NCI-H524 (cell line): ENCODE data around the gene ASTN2.
A peak's percentile ranks its signal among the peaks of the same experiment; 100 is the strongest.

ENCODE experiments used
- DNase-seq, 2 experiments: peaks; one replicate each; lab custom pipeline; 2025; lab: John Stamatoyannopoulos, UW

ASTN2 gene

DNA sequence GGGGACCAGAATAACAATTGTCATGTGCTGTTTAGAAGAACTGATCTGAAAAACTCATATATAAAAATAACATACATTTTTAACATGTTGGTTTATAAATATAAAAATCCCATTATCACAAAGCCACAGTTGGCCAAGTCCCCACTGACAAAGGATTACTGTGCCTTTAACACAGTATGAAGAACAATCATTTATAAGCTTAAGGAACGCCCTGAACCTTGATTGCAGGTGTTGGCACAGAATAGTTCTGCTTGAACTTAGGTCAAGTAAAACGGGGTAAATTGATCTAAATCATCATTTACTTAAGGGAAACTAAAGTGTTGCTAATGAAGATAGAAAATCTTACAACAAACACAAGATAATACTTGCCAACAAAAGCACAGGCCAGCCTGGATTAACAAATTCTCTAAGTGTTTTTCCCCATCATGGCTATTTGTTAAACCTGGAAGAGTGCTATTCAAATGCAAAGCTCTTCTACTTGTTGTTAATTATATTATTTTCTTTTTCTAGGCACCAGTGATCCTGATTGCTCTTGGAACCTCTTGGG is 46.1 kb downstream of the ASTN2 start:
- DNase-seq, result no peak

DNA sequence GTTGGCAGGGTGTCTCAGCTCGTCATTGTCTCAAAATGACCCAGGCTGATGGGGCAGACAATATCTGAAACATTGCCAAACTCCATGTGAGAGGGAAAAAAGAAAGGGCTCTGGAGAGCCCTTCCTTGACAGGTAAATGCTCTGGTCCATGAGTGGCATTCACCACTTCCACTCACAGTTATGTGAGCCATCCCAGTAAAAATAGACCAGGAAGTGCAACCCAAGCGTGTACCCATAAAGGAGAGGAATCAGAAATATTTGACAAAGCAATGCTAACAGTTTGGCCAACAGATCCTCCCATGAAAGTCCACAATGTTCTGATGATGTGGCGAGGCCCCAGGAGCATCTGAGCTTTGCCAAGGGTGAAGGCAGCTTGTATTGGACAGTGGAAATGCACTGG is 49.4 kb downstream of the ASTN2 start:
- DNase-seq, result no peak

DNA sequence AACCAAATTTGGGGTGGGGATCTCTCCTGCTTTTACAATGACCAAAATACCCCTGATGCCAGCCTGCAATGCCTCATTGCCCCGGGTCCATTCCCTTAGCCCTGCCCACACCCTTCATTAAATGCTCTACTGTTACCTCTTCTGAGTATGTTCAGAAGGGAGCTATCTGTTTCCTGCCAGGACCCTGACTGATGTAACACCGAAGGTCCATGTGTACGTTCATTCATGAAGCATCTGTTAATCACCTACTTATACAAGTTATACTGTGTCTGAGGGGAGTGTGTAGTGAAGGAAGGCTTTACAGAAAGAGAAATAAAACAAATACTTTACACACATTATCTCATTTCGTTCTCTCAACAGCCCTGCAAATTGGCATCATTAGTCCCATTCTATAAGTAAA is 51.9 kb downstream of the ASTN2 start:
- no peak for DNase-seq

DNA sequence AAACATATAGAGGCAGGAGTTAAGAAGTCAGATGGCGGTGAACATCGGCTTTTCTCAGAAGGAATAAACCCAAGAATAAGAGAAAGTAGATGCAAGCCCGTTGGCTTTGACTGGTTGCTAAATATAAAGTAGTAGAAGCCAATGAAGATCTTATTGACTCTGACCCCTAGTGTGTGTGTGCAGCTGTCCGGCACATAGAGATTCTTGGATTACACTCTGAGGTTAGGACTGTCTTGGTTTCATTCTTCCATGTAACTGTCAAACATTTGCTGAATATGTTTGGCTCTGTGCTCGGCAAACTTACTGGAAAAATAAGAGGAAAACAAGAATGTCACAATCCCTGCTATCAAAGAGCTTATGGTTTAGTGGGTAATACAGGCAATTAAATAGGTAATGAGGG is 54.9 kb downstream of the ASTN2 start:
- no peak for DNase-seq

DNA sequence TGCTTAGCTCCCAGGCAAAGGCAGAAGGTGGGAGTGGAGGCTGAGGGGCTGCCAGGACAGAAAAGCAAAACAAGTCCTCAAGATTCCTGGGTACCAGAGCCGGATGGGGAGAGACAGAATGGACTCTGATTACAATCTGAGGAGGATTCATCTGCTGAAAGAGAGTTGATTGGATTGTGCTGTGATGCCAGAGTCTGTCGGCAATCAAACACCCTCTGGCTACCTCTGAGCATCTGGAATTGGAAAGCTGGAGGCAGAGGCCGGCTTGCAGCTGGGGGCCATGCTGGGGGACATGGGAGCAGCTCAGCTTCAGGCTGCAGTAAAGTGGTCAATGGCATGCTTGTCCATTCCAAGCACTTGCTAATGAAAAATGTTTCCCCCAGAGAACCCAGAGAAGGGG is 59.3 kb downstream of the ASTN2 start:
- DNase-seq, result peak in 1 of 2 experiments; percentile 58

DNA sequence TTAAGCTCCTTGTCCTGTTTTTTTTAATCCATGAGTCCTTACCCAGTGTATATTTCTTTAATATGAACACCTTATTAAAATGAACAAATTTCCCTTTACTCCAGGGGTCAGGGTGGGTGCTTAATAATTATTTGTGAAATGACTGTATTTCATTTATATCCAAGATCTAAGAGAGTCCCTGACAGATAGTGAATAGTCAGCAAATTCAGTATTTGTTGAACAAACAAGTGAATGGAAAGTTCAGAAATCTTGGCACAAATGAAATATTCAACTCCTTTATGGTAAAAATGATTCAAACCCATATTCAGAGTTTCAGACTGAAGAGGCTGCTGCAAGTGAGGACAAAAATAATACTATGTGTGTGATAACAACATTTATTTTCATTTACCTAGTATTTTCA is 59.9 kb downstream of the ASTN2 start:
- no peak for DNase-seq

DNA sequence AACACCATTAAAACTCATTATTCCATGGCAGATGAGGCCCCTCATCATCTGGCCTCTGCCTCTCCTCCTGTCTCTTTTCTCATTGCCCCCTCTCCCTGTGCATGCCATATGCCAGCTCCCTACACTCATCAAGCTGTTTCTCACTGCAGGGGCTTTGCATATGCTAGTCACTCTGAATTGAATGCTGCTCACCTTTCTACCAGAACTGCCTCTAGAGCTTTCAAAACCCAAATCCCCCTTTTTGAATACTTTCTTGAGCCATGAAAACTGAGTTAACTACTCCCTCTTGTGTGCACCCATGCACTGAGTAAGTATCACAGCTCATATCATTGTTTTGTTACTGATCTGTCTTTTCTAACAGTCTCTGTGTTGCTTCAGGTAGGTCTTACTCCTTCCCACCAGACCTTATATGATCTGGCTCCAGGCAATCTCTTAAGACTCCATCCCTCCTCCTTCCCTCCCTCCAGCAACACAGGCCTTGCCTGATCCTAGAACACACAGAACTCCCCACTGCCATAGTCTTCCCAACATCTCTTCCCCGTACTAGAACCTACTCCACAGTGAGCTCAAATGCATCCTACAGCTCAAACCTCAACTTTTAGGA is 60.5 kb downstream of the ASTN2 start:
- DNase-seq, result peak; percentile 73 to 93

DNA sequence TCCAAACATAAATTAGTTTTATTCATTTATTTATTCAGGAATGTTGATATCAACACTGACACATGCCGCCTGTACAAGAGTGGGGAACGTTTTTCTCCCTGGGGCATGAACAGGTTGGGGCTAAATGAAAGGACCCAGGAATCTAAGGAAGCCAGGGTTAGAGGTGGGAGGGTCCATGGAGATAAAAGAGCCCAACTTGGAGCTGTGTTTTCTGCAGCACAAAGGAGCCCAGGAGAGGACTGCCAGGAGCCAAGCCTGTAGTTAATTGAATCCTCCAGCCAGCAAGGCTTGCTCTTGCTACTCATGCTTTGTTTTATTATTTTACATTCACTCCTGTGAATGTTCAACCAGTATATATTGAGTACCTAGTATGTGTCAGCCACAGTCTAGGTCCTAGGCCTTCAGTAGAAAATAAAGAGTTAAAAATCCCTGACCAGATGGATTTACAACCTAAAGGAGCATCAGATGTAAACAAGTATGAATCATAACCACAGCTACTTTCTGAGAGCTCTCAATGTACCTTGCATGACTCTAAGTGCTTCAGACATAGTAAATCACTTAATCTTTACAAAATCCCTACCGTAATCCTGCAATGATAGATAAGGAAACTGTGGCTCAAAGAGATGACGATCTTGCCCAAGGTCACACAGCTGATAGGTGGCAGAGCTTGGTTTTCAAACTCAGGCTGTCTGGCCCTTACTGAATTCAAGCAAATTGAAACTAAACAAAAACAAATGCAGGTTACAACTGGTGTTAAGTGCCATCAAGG is 69.8 kb downstream of the ASTN2 start:
- peak; percentile 9 to 69 for DNase-seq

DNA sequence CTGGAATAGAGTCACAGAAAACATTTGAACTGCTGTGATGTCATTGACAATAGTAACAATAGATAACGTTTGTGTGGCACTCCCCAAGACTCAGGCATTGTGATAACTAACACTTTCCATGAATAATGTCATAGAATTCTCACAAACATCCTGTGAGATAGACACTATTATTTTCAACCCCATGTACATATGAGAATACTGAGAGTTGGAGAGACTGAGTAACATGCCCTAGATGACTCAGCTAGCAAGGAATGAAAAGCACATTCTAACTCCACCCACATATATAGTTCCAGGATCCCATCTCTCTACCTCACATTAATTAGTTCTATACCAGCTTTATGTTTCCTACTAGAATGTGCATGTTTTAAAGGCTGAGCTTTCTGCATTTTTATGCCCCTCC is 71.4 kb downstream of the ASTN2 start:
- DNase-seq, result no peak

DNA sequence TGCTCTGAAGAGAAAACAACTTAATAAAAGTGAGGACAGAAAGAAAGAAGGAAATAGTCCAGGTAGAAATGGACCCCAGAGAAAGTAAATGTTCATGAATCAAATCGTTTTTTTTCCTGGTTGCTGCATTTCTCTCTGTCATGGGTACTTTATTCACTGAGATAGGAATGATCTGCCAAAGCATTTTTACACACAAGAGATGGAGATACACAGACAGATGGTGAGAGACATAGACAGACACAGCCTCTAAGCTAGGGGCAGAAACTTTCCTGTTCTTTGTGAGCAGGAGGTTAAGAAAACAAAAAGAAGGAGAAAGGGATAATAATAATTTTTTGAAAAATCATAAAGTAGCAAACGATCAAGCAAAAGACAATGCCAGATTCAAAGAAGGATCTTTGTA is 73.7 kb downstream of the ASTN2 start:
- no peak for DNase-seq

DNA sequence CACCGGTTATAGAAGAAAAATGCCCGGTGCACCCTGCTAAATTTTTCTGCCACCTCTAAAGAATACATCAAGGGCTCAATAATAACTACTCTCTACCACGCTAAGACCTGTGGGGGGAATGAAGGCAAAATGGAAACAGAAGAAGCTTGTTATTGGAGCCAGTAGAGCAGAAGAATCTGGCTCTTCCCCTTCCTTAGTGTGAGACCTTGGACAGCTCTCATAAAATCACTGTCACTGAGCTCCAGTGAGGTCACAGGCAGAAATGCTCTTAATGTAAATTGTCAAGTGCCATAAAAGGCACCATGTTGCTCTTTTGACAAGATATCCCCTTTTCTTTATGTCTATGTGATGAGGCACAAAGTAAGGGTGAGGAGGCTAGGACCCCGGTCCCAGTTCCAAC is 74.4 kb downstream of the ASTN2 start:
- DNase-seq, result no peak

DNA sequence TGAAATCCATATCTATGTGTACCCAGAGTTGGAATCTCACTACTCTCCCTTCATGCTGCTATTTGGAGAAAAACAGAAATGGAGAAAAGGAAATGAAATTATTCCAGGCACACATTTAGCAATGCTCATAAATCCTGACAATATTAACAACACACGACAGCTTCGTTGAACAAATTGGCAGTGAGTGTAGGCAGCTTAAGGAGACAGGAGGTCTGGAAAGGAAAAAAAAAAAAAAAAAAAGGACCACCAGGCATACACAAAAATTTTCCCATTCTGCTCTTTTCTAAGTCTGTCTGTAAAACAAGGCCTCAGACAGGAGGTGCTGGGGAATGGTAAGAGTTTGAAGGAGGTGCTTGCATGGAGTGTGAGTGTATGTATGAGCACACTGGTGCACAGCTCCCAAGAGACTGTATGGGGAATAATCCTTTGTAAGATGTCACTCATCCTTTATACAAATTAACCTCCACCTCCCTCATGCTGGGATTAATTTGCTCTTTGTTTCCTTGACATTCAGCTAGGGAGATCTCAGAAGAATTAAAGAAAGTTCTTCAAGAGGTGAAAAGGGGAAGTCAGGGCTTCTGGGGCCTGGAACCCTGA is 78.9 kb downstream of the ASTN2 start:
- DNase-seq, result peak; percentile 77 to 93

DNA sequence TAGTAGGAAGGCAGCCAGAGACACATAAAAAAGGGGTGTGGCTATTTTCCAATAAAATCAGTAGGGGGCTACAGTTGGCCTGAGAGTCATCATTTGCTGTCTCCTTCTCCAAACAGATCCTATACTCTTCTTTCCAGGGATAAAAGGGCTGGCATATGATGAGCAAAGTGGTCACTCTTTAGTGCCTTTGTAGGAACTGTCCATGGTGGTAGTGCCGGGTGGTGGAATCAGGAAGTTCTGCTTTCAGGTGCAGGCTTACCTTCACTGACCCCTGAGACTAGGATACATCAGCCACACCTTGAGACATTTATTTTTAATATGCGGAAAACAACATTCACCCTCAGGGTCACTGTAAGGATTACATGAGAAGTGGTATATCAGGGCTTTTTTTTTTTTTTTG is 80.8 kb downstream of the ASTN2 start:
- no peak for DNase-seq

DNA sequence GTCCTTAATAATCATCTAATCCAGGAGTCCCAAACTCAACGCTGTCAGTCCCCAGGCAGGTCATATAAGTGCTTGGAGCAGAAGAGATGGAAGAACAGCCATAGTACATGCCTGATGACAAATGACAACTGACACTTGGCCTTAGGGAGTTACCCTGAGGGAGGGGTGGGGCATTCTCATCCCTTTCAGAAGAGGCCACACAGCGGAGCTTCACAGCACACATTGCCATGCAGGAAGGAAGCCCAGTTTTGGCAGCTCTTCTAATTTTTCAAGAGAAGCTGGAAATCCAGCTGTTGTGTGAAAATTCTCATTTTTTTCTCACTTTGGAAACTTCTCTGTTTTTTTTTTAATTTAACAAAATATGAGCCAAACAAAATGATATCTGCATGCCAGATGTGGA is 89.0 kb downstream of the ASTN2 start:
- DNase-seq, result no peak

DNA sequence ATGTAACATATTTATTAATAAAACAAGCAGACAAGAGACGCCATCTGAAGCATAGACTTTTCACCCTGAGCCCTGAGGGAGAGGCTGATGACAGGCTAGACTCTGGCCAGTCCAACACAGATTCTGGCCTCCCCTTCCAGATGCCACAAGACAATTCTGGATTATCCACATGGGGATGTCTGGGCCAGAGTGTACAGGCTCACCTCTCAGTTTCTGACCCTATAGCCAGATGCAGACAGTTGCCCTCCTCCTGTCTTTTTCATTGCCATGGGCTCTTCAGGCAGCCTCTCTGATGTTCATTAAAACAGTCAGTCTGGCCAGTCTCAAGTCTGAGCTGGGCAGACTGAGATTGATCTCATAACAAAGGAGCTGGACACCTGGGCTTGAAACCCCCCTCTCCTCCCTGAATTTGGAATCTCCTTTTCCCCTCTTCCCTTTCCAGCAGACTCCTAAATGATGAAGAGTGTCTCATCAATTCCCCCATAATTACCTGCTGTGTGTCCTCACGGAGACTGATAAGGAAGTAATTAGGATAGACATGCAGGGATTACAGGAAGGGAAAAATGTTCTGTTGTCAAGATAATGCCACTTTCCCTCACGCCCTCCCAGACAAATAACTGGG is 89.6 kb downstream of the ASTN2 start:
- DNase-seq, result no peak

DNA sequence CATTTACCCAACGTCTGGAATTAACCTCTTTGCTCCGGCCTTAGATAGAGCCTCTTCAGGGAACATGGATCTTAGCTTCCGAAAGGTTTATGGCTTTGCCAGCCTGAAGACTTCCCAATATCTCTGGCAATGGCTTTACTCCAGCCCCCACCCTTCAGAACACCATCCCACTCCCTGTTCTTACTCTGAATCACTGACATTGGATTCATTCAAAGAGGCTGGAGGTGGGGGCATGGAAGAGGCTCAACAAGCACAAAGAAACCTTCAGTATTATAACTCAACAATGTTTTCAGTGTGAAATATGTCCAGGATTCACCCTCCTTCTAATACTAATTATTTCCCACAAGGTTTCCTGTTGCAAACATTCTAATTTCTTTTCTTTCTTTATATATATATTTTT is 91.5 kb downstream of the ASTN2 start:
- no peak for DNase-seq

DNA sequence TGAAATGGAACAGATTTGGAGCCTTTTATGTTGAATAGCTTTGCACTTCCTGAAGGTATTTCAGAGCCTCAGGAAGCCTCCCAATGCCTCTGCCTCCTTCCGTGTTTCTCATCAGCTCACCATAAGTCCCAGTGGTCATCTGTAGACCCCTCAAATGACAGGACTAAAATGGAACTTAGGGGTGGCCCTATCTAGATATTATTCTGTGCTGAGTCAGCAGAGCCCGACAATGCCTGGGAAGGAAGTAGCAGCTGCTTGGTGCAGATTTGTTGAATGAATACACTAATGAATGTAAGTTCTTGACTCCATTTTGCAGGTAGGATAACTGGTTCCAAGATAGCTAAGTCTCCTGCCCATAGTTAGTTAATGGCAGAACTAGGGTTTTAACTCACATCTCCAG is 97.7 kb downstream of the ASTN2 start:
- no peak for DNase-seq

DNA sequence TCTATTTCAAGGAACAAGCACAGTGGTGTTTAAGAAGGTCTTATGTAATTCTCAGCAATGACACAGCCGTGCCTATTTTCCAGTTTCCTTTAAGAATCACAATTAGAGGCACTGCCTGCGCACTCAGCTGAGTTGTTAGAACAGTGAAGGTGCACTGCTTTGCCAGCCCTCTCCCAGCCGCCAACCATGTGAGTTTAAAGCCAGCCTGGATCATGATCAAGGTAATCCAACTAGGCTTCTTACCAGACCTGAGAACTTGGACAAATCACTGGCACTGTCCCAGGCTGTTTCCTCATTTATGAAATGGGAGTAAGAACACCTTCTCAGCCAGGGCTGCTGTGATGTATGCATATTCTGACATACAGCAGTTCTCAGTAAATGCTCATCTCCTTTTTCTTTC is 99.6 kb downstream of the ASTN2 start:
- no peak for DNase-seq

DNA sequence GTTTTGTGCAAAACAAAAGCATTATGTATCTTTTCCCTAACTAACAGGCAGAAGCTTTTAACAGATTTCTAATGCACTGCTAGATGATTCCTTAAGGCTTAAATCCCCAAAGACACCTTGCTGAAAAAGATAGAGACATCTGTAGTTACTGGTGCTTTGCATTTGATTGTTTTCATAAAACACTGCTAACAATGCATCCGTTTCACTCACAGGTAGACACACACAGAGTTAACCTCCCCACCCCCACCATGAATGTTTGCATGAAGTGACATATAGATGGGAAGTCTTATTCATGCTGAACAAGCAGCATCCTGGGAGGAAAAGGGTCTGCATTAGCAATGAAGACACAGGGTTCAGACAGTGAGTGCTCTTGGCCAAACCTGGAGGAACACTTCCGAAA is 100.9 kb downstream of the ASTN2 start:
- no peak for DNase-seq

DNA sequence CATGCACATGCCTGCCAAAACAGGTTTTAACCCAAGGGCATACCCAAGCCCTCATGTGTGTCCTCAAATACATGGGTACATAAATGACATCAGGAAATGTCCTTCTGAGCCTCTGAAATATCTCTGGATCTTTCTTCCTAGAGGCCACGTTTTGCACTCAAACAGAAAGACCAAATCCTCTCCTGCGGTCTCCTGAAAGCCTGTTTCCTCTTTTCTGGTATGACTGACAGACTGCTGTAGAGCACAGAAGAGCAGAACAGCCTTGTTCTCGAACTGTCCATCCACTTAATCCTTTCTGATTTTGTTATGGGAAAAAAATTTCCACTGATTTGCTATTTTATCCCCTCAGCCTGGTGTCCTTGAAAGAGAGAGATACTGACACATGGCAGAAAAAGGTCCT is 107.2 kb downstream of the ASTN2 start:
- no peak for DNase-seq

DNA sequence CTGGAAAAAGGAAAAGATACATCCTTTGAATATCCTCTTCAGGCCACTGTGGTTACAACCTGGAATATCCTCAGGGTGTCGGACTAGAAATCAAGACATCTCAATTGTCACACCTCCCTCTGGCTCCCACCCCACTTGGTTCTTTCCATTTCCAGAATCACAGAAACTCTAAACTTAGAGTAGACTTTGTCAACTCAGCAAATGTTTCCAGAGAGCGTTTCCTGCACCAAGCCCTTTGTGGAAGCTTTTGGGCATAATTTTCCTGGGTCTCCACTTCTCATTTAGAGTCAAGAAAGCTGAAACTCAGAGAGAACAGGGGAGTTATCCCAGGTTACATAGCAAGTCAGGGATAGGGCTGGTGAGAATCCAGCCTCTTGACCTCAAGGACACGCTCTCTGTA is 108.8 kb downstream of the ASTN2 start:
- DNase-seq, result no peak

DNA sequence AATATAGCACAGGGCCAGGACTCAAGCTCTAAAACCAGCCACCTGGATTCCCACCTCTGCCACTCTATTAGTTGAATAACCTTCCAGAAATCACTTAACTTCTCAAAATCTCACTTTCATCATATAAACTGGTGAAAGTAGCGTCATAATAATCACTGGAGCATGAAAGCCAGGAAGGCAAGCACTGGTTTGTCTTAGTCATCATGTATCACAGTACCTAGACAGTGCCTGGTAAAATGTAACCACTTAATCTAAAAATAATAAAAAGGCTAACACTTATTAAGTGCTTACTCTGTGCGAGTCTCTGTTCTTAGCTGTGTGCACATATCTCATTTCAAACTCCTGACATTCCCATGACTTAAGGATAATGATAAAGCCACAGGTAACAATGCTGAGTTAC is 109.4 kb downstream of the ASTN2 start:
- DNase-seq, result no peak

DNA sequence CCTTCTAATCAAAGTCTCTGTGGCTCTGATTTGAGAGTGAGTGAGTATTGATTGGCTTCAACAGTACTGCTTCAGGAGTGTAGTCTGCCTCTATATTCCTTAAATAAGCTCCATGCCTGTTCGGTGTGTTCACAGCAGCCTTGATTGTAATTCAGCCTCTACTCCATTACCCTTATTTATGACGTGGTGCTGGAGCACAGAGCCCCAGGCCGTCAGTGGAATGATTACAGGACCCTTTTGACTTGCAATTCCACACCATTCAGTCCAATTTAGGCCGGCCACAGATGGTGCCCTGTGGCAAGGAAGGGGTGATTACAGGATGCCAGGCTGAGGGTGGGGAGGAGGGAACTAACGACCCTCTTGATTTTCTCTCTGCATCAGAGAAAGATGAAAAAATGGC is 110.3 kb downstream of the ASTN2 start:
- DNase-seq, result peak in 1 of 2 experiments; percentile 15
